DLD1 (cell line): ENCODE measurements around the gene MAPK12.

ENCODE experiments used
- in situ Hi-C: cut with HindIII; loops from 2 replicates; pipeline ENCODE4 v1.10.0; 2017; ENCODE audit warnings: low sequenced_read_pairs

The MAPK12 gene

GRCh38 chr22:50269573-50269969, 8.1 kb upstream of the MAPK12 start:
- in situ Hi-C loops: no loop called here

GRCh38 chr22:50268655-50269113, 7.2 kb upstream of the MAPK12 start:
- in situ Hi-C loops: no loop called here

DNA sequence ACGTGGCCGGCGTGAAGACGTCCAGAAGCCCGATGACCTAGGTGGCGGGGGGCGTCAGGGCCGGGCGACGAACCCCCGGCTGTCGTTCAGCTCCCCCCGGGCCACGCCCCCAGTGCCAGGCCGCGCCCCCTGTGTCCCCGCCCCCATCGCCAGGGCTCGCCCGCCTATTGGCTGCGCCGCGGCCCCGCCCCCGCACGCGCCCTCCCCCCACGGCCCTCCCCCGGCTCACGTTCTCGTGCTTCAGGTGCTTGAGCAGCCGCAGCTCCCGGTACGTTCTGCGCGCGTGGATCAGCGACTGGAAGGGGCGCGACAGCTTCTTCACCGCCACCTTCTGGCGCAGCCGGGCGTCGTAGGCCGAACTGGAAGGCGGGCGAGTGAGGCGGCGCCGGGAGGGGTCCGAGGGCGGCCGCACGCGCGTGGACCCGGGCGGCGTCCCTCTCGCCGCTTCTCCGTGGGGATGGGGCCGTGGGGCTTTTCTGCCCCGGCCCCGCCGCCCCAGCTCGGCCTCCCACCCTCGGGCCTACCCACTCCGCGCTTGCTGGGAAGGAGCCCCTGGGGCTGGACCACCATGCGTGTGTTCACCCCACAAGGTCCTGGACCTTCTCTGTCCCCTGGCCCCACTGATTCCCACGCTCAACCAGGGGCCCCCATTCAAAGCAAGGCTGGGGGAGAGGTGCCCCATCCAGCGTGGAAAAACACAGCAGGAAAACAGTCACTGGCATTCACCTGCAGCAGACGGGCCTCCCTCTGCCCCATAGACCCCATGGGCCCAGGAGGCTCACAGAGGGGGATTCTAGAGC, 6.3 kb upstream of the MAPK12 start:
- in situ Hi-C loops: no loop called here

DNA sequence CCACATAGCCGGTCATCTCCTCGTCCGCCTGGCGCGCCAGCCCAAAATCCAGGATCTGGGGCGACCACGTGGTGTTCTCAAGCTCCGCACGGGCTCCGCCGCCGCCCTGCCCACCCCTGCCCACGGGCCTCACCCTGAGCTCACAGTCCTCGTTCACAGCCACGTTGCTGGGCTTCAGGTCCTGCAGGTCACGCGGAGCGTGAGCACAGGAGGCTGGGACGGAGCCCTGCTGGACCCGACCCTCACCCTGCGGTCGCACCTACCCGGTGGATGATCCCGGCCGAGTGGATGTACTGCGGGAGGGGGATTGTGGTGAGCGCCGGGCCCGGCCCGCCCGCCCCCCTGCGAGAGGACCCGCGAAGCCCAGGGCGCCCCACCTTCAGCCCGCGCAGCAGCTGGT, 5.5 kb upstream of the MAPK12 start:
- in situ Hi-C loops: no loop called here

- in situ Hi-C loops: no loop called here
Measured at GRCh38 chr22:50264946-50265669, 3.6 kb upstream of the MAPK12 start.

DNA sequence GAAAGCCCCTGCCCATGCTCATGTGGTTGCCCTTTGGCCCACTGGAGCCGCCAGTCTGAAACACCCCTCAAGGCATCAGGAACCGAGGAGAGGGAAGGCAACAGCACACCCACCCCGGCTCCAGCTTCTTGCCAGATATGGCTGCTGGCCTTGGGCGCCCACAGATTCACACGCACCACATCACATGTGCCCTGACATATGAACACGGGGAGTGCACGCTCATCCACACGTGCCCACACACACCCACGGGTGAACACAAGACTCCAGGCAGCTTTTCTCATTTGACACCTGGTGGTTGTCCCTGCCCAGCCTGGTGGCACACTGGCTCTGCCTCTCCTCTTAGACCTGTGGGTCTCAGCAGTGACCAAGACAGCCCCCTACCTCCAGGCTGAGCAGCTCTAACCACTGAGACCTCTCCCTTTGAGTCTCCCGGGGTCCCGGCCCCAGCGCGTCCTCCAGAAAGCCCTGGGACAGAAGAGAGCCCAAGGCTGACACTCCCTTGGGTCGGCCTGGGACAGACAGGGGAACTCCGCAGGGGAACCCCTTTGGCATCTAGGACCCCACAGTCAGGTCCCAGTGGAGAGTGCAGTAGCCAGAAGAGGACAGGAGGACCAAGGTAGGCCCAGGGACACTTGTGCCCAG, 2.7 kb upstream of the MAPK12 start:
- in situ Hi-C loops: no loop called here

DNA sequence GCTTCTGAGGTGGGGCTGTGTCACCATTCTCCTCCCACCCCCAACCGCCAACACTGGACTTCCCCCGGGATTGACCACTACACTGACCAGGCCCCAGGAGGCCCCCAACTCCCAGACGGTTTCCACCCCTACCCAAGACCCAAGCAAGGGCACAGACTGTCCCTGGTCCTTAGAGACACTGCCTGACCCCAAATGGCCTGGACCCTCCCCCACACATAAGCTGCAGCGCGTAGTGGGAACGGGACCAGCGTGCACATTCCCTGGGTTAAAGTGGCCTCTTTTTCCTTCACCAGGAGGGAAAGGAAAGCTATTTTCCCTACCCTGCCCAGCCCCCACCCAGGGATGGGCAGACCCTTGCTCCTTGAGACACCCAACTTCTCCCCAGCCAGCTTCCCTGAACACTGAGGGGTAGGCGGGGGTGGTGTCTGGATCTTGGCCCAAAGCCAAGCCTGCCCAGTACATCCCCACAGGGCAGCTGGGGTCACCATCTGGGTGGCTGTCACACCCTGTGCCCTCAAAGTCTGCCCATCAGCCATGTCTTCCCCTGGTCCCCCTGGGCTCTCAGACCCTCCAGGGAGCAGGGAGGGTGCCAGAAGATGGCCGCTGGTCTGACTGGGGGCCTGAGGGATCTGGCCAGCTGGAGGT, 1.6 kb upstream of the MAPK12 start:
- in situ Hi-C loops: no loop called here

DNA sequence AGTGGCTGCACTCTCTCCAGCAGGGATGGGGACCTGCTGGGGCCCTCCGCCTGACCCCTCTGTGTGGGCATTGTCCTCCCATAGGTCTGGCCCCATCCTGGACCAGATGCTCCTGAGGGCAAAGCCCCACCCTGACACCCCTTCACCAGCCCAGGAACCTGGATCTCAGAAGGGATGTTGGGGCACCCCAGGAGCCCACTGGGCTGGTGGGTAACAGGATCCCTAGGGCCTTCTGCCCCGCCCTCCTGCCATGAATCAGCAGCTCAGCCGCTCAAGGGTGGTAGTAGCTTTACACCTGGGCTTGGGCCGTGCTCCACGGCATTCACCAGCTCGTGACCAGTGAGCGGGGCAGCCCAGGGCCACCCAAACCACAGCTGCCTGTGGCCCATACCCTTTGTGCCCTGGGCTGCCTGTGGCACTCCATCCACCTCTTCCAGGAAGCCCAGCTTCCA, 1.0 kb upstream of the MAPK12 start:
- in situ Hi-C loops: no loop called here

DNA sequence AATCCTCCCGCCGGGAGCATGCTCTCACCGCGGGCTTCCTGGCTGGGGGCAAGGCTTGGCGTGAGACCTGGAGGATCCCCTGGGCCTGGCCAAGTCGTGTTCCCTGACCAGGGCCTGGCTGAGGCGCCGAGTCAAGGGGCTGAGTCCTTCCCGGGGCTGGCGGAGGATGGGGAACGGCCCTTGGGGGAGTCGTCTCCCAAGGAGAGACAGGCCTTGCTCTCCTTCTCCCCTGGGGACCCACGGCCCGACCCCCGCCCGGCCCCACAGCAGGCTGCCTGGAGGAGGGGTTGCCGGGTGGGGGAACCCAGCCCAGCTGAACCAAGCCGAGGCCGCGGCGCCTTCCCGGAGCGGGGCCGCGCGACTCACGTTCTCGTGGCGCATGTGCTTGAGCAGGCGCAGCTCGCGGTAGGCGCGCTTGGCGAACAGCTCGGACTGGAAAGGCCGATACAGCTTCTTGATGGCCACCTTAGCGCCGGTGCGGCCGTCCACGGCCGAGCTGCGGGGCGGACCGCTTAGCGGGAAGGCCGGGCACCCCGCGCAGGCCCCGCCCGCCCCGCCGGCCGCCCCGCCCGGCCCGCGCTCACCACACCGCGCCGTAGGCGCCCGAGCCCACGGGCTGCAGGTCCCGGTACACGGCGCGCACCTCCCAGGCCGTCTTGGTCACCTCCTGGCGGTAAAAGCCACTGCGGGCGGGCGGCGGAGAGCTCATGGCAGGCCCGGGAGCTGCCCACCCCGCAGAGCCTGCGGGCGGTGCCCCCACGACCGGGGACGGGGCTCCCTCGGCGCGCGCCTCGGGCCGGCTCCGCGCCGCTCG, 475 bp downstream of the MAPK12 start:
- in situ Hi-C loops: no loop called here

DNA sequence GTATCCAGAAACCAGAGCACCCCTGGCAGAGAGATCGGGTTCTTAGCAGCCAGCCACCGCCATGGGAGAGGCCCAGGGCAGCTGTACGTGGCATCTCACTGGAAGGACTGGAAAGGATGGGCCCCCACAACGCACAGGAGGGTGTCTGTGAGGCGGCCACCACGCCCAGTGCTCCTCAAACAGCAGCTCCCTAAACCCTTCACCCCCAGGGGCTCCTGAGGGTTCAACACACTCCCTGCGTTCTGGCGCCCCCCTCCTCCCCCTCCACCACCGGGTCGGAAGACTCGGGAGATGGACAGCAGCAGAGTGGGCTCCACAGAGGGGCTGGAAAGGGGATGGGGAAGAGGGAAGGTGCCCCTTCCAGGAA, 1.1 kb downstream of the MAPK12 start:
- in situ Hi-C loops: no loop called here

- in situ Hi-C loops: no loop called here
Measured at GRCh38 chr22:50259302-50259701, 2.2 kb downstream of the MAPK12 start.

GRCh38 chr22:50258361-50259292, 2.9 kb downstream of the MAPK12 start:
- in situ Hi-C loops: no loop called here

- in situ Hi-C loops: no loop called here
Measured at GRCh38 chr22:50257451-50258360, 3.8 kb downstream of the MAPK12 start.

DNA sequence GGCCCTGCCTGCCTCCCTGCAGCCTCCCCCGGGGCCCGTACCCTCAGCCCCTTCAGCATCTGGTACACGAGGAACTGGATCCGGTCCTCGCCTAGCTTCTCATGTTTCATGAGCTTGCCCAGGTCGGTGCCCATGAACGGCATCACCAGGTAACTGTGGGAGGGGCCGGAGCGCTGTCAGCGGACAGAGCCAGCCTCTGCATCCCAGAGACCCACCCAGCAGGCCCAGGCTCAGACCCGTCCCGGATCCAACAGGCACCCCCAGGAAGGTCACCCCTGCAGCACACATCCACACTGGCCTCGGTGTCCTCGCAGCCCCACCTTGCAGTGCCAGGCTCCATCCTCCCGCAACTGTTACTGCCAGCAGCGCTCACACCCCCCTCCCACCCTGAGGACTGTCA, 4.4 kb downstream of the MAPK12 start:
- in situ Hi-C loops: no loop called here

DNA sequence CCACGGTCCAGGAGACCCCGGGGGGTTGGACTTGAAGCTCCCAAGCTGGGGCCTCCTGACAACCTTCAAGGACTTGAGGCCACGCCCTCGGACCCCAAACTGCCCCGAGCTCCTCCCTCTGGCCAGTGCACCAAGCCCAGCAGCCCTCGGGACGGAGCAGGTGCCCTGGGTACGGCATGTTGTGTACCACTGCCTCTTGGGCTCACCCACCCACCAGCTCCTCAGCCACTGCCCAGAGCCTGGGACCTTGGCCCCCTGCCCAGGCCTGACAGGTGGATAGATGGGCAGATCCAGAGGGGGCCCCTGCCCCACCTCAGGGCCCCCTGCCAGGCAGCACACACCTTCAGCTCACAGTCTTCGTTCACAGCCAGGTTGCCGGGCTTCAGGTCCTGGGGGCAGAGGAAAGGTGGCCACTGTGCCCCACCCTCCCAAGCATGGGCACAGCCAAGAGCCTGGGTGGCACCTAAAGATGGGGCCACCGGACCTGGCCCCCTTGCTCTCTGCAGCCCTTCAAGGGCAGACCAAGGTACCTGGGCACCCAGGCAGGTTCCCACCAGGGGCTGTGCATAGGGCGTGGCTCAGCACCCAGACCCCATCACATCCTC, 5.1 kb downstream of the MAPK12 start:
- in situ Hi-C loops: no loop called here

- in situ Hi-C loops: no loop called here
Measured at GRCh38 chr22:50255607-50256006, 5.9 kb downstream of the MAPK12 start.

GRCh38 chr22:50255099-50255498, 6.4 kb downstream of the MAPK12 start:
- in situ Hi-C loops: no loop called here

GRCh38 chr22:50253941-50254340, 7.5 kb downstream of the MAPK12 start:
- in situ Hi-C loops: no loop called here
